Omental fat pad (tissue), 4 donors: ENCODE measurements around the gene FRMD4A. TPM values are rescaled to one million over a fixed set of nuclear protein-coding genes. Genes with fewer than 3 reads are reported as not detected.
A peak's percentile ranks its signal among the peaks of the same experiment; 100 is the strongest.

Experiments used
- ATAC-seq: fragments of 150-250 bp; one replicate; pipeline ENCODE4 v1.9.1; 2016; ENCODE audit warnings: mild to moderate bottlenecking, moderate library complexity; ENCODE audit not compliant: low FRiP score
- DNase-seq: peaks from one replicate; pipeline ENCODE4 v3.0.0-alpha.2; 2019; ENCODE audit warnings: low spot score
- total RNA-seq, 4 donors: library from RNA; depleted of rRNA; stranded (reverse); fragments of >200 nt; gene quantifications; one replicate each; pipeline ENCODE4 v1.1.0, GENCODE V29; 2016
- TF ChIP-seq, protein P1 (sequence below), 3 donors: fragments of 450-650 bp; IDR thresholded peaks; one replicate each; pipeline ENCODE4 v1.5.1; 2016 to 2017; ENCODE audit warnings: antibody characterized with exemption in 3 of 3, mild to moderate bottlenecking in 3 of 3, moderate library complexity in 2 of 3

The FRMD4A gene
- total RNA-seq, 4 donors from 2014 or later, result 66.8 to 119 (median 81.6) TPM

DNA sequence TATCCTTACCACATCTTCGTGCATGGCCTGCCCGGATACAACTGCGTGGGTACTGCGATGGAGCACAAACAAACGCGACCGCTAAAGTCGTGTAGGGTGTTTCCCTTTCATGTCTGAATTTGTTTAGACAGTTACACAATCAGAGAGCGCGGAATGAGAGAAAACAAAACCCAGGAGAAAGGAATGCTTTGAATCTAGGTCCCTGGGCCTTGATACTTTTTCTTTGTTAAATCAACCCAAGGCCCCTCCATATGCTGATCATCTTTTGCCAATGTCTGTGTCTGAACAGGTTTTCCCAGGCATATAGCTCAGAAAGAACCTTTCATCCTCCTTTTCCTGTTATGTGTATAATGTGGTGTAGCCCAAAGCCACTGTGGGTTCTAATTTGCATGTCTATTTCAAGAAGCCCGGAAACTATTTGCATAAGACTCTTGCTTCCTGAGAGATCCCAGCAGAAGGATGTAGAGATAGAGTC is 145.8 kb downstream of the FRMD4A start:
- no peak for DNase-seq
- no peak for ATAC-seq
- TF ChIP-seq, protein P1, sequence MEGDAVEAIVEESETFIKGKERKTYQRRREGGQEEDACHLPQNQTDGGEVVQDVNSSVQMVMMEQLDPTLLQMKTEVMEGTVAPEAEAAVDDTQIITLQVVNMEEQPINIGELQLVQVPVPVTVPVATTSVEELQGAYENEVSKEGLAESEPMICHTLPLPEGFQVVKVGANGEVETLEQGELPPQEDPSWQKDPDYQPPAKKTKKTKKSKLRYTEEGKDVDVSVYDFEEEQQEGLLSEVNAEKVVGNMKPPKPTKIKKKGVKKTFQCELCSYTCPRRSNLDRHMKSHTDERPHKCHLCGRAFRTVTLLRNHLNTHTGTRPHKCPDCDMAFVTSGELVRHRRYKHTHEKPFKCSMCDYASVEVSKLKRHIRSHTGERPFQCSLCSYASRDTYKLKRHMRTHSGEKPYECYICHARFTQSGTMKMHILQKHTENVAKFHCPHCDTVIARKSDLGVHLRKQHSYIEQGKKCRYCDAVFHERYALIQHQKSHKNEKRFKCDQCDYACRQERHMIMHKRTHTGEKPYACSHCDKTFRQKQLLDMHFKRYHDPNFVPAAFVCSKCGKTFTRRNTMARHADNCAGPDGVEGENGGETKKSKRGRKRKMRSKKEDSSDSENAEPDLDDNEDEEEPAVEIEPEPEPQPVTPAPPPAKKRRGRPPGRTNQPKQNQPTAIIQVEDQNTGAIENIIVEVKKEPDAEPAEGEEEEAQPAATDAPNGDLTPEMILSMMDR (IDR thresholded peaks at IDR 0.05), result no peak

DNA sequence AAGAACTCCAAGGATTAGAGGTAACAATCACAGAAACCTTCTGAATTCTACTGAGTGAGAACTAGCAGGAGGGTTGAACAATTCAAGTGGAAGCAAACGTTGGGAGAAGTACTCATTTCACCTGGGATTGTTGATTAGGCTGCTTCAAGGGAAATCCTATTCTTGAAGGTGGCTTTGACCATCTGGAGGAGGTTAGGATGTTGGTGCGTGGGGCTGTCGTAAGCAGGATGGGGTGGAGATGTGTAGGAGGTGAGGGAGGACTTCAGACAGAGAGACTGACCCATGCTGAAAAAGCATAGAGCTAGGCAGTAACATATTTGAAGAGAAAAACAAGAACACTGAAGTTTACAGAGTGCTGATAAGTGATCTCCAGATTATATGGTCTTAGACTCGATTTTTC is 147.9 kb downstream of the FRMD4A start:
- ATAC-seq (no peak), DNase-seq (no peak)

DNA sequence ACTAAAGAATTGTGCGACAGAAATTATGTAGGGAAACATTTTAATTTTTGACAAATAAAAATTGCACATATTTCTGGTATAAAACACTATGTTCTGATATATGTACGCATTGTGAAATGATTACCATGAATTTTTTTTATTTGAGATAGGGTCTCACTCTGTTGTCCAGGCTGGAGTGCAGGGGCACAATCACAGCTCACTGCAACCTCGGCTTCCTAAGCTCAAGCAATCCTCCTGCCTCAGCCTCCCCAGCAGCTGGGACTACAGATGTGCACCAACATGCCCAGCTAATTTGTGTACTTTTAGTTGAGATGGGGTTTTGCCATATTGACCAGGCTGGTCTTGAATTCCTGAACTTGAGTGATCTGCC is 149.2 kb downstream of the FRMD4A start:
- TF ChIP-seq, protein P1 (IDR thresholded peaks at IDR 0.05), result no peak
- no peak for ATAC-seq
- no peak for DNase-seq

More for the DNA sequence above, 147.9 kb downstream of the FRMD4A start:
- TF ChIP-seq, protein P1 (IDR thresholded peaks at IDR 0.05), result no peak

DNA sequence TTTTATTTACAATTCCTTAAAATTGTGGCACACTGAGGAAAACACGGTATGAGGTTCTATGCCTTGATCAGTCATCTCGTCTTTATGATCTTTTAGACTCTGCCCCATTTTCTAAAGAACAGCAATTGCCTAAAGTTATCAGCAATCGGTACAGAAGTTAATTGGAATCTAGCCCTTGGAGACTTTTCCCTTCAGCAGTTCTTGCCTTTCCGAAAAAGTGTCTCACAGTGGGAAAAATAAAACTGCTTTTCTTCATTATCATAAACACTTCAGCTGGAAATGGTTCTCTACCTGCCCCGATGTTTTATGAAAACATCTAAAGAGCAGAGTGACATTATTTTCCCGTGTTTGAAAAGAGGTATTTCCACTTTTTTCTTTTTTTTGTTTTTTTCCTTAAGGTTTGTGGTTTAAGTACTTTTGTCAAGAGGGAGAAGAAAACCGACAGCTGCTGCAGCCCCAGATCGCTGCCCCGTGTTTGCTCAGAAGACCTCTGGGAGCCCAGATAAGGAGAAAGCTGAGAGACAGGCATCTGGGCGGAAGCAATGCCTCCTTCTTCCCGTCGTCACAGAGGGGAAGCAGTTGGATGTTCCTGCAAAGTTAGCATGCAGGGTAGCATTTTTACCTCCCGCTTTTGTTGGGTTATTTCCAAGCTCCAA is 149.7 kb downstream of the FRMD4A start:
- ATAC-seq (no peak), DNase-seq (no peak)
- TF ChIP-seq, protein P1 (IDR thresholded peaks at IDR 0.05), result no peak

DNA sequence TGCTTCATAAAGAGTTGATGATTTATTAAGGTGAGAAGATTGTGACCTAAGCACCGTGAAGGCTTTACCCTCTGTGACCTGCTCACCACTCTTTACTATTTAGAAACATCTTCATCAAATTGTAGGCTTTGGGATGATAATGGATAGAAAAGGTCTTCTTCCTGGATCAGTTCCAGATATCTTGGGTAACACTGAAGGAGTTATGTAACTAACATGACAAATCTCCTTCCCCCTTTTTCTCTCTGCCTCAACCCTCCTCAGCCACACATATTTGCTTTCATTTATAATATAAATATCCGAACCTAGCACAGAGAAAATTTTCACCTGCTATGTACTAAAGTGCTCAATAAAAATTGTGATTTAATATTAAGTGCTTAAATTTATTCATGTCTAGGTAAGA is 151.5 kb downstream of the FRMD4A start:
- TF ChIP-seq, protein P1 (IDR thresholded peaks at IDR 0.05), result no peak
- DNase-seq (no peak), ATAC-seq (no peak)

DNA sequence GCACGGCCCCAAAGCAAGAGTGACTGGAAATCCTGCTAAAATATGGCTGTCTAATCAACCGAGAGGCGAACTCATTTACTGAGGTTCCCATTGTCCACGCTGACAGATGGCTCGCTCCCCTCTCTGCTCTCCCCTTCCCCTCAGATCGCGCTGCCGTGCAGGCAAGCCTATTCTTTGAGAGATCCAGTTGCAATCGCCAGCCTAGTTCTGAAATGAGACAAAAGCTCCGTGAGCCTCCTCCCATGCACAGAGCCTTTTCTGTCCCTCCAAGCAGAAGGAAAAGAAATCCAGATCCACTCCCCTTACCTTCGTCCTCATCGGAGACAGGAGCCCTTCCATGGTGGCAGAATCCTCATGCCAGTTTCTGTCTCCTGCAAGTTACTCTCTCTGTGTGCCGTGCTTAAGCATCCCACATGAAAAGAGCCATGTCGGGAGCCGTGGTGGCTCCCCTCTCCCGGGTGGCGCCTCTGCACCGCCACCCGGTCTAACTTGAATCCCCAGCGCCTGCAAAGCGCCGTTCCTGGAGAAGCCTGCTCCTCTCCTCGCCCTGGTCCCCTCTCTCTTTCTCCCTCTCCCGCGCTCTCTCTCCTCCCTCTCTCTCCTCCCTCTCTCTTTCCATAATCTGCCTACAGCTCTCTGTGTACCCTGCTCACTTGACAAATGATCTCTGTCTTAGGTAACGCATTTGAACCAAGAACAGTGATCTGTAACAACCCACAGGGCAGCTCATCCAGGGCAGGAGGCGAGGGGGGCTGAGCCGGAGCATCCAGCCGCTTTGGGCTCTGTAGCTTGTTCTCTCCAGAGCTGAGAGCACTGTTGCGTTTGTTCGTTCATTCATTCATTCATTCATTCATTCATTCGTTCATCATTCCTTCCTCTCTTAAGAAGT is 156.8 kb downstream of the FRMD4A start:
- TF ChIP-seq, protein P1 (IDR thresholded peaks at IDR 0.05), result no peak
- ATAC-seq, result peak; percentile 48
- DNase-seq, result no peak
